Glutamatergic neuron (in vitro differentiated cells): ENCODE results near the gene TNS1. TPM values are rescaled to one million over a fixed set of nuclear protein-coding genes. Genes with fewer than 3 reads are reported as not detected.

Source experiments
- DNase-seq: peaks from one replicate; pipeline ENCODE4 v3.0.0; 2022
- H3K27ac Mint-ChIP-seq: one replicate; pipeline ENCODE4 v1.8.0; 2020; ENCODE audit warnings: mild to moderate bottlenecking, mixed read lengths, inconsistent platforms; ENCODE audit not compliant: unreplicated experiment
- H3K27me3 Mint-ChIP-seq: one replicate; pipeline ENCODE4 v1.8.0; 2020; ENCODE audit warnings: mild to moderate bottlenecking, moderate library complexity, mixed read lengths, inconsistent platforms; ENCODE audit not compliant: unreplicated experiment
- H3K36me3 Mint-ChIP-seq: one replicate; pipeline ENCODE4 v1.8.0; 2020; ENCODE audit warnings: mild to moderate bottlenecking, mixed read lengths, inconsistent platforms; ENCODE audit not compliant: unreplicated experiment
- H3K4me1 Mint-ChIP-seq: one replicate; pipeline ENCODE4 v1.8.0; 2020; ENCODE audit warnings: mild to moderate bottlenecking, low read depth, mixed read lengths, inconsistent platforms; ENCODE audit not compliant: unreplicated experiment
- H3K4me3 Mint-ChIP-seq: one replicate; pipeline ENCODE4 v1.8.0; 2020; ENCODE audit warnings: mild to moderate bottlenecking, mixed read lengths, inconsistent platforms; ENCODE audit not compliant: unreplicated experiment
- H3K9me3 Mint-ChIP-seq: one replicate; pipeline ENCODE4 v1.8.0; 2020; ENCODE audit warnings: mild to moderate bottlenecking, moderate library complexity, mixed read lengths, inconsistent platforms; ENCODE audit not compliant: unreplicated experiment
- total RNA-seq: library from RNA; stranded (reverse); fragmentation: NEBNext Ultra II Directional; extraction: Animal tissue kit (Norgen Biotek cat#: 25700); gene quantifications from one replicate; pipeline ENCODE4 v1.2.1, GENCODE V29; 2021; ENCODE audit not compliant: unreplicated experiment
- TF ChIP-seq, protein P1 (sequence below): fragments of 200-600 bp; sonication (generic); IDR thresholded peaks from one replicate; pipeline ENCODE4 v1.5.0; 2021; ENCODE audit not compliant: partially characterized antibody, unreplicated experiment

TNS1 gene
- total RNA-seq, 1 donor from 2014 or later, result 3.2 TPM

- peaks cover 14% of the 10 kb centered on the region for H3K27me3 Mint-ChIP-seq
- H3K9me3 Mint-ChIP-seq, result peaks cover 3% of the 10 kb centered on the region
- H3K4me3 Mint-ChIP-seq, result no peak overlapping the region
- TF ChIP-seq, protein P1, sequence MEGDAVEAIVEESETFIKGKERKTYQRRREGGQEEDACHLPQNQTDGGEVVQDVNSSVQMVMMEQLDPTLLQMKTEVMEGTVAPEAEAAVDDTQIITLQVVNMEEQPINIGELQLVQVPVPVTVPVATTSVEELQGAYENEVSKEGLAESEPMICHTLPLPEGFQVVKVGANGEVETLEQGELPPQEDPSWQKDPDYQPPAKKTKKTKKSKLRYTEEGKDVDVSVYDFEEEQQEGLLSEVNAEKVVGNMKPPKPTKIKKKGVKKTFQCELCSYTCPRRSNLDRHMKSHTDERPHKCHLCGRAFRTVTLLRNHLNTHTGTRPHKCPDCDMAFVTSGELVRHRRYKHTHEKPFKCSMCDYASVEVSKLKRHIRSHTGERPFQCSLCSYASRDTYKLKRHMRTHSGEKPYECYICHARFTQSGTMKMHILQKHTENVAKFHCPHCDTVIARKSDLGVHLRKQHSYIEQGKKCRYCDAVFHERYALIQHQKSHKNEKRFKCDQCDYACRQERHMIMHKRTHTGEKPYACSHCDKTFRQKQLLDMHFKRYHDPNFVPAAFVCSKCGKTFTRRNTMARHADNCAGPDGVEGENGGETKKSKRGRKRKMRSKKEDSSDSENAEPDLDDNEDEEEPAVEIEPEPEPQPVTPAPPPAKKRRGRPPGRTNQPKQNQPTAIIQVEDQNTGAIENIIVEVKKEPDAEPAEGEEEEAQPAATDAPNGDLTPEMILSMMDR, result no peak
- no peaks in the 10 kb centered on the region for H3K36me3 Mint-ChIP-seq
- no peak overlapping the region for H3K27ac Mint-ChIP-seq
- no peak for DNase-seq
- no peaks in the 10 kb centered on the region for H3K4me1 Mint-ChIP-seq
These were observed 99.5 kb downstream of the TNS1 start for GRCh38 chr2:217903142-217903858.

DNA sequence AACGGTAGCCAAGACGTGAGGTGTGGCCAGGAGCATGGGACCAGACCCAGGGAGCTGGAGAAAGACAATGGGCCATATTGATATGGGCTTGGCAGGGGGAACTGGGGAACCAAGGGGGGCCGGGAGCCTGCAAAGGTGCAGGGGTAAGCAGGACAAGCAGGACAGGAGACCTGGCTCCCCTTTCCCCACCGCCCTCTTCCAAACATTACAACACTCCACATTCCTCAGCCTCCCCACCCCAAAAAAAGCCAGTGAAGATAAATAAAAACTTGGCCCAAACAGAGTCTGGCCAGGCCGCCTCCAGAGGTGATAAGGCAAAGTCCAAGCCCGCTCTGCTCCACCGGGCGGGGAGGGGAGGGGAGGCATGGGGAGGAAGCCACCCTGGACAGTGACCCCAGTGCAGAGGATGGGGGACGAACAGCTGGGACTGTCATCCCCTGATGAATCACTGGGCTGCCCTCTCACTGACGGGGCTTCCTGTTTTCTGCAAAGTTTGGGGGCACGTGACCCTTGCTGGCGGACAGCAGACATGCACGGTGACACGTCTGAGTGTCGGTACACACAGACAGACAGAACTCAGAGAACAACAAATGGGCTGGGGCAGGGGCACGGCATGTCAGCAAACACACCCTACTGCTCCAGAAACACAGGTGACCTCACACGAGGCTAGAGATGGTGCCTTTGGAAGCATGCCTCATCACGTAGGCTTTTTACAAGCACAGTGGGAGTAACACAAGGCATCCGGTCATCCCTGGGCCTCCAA lies 100.2 kb downstream of the TNS1 start:
- Mint-ChIP-seq H3K27me3 (peaks cover 10% of the 10 kb centered on the region), H3K9me3 (no peaks in the 10 kb centered on the region), H3K4me3 (no peak overlapping the region), H3K27ac (no peak overlapping the region), H3K36me3 (no peaks in the 10 kb centered on the region), H3K4me1 (no peaks in the 10 kb centered on the region)
- no peak for DNase-seq
- TF ChIP-seq, protein P1, result no peak

GRCh38 chr2:217901835-217902378 lies 100.9 kb downstream of the TNS1 start:
- no peak for DNase-seq
- TF ChIP-seq, protein P1, result no peak
- Mint-ChIP-seq H3K9me3 (no peaks in the 10 kb centered on the region), H3K4me3 (no peak overlapping the region), H3K36me3 (no peaks in the 10 kb centered on the region), H3K4me1 (no peaks in the 10 kb centered on the region), H3K27me3 (peaks cover 8% of the 10 kb centered on the region), H3K27ac (no peak overlapping the region)

DNA sequence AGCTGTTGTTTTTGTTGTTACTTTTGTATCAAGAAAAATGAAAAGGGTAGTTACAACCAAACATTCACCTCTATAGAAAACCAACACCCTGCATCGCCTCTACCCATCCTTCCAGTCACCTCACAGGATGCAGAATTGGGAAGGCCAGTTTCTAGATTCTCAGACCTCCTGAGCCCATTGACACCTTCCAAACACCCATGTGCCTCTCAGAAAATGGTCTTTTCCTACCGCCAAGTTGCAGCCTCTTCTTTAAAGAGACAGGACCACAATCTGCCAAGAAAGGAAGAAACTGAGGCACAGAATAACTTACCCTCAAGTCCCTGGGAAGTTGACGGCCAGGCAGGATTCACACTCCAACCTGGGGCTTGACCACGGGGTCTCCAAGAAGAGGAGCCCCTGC lies 101.4 kb downstream of the TNS1 start:
- Mint-ChIP-seq H3K36me3 (no peaks in the 10 kb centered on the region), H3K27me3 (peaks cover 7% of the 10 kb centered on the region), H3K4me1 (no peaks in the 10 kb centered on the region), H3K9me3 (no peaks in the 10 kb centered on the region), H3K4me3 (no peak overlapping the region), H3K27ac (no peak overlapping the region)
- TF ChIP-seq, protein P1, result no peak
- DNase-seq, result no peak
